GM18858 (cell line): ENCODE measurements around the gene MMD.
A peak's percentile ranks its signal among the peaks of the same experiment; 100 is the strongest.
"Not testable (repeated sequence)": the region's sequence is repeated elsewhere in the genome, so short reads cannot be mapped to it uniquely, and the experiment has no call there.

ENCODE experiments used
- ATAC-seq: cut with Tn5 transposase; IDR thresholded peaks from one replicate; pipeline ENCODE4 v1.9.1; 2021; ENCODE audit not compliant: unreplicated experiment

MMD gene

DNA sequence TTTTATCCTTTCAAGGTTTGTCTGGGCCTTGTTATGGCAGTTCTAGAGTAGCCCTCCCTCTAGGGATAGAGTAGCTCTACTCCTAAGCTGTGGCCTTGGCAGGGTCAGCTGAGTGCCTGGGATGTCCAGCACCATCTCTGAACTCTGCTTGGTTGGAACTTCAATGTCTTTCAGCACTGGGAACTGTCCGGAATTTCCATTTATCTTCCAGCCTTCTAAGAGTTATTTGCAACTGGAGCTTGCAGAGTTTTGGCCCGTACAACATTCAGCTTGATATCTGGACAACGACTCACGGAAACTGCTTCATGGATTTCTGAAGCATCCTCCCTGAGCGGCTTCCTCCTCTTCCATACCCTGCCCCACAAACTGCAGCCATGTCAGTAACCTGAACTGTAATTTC lies 22.9 kb downstream of the MMD start:
- no peak for ATAC-seq

DNA sequence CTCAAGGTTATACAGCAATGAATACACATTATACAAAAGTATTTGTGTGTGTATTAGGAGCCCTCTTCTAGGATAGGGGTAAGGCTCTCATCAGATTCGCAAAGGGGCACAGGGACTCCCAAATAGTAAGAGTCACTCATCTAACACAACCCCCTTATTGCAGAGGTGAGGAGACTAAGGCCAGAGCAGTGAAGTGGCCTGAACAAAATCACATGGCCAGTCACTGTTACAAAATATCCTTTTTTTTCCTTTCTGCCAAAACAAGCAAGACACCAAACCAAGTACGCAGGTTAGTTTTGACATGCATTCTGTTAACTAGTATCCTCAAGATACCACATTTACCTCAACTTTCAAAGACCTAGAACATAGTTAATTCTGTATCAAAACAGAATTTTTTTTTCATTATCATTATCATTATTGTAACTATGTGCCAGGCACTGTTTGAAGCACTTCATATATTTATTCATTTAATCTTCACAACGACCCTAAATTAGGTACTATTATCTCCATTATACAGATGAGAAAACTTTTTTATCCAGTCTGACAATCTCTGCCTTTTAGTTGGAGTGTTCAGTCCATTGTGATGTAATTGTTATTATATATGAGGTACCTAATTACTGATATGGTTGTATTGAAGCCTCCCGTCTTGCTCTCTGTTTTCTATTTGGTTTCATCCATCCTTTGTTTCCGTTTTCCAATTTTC lies 25.7 kb downstream of the MMD start:
- no peak for ATAC-seq

DNA sequence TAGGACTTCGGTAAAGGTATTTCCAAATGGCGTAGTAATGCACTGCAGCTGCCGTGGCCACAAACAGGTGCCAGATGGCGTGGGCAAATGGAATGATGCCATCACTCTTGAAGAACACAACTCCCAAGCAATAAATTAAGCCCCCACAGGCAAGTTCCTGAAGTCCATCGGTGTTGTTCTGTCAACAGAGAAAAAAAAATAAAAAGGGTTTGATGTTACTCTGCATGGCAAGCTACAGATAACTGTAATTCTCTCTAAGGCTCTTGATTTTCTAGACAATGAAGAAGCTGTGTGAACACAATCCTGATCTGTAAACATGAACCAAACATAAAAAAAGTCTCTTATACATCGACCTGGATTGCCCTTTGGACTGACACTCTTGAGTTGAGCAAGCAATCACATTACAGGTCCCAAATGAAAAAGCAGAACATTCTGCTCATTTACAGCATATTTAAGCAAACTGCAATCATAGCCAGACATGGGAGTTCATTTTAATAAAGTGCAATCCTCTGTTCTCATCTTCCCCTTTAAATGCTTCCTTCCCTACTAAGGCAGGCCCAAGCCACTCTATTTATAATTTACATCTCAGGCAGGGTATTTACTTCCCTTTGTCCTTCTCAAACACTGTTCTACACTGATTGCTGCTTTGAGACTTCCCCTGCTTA lies 27.1 kb downstream of the MMD start:
- ATAC-seq: no peak

DNA sequence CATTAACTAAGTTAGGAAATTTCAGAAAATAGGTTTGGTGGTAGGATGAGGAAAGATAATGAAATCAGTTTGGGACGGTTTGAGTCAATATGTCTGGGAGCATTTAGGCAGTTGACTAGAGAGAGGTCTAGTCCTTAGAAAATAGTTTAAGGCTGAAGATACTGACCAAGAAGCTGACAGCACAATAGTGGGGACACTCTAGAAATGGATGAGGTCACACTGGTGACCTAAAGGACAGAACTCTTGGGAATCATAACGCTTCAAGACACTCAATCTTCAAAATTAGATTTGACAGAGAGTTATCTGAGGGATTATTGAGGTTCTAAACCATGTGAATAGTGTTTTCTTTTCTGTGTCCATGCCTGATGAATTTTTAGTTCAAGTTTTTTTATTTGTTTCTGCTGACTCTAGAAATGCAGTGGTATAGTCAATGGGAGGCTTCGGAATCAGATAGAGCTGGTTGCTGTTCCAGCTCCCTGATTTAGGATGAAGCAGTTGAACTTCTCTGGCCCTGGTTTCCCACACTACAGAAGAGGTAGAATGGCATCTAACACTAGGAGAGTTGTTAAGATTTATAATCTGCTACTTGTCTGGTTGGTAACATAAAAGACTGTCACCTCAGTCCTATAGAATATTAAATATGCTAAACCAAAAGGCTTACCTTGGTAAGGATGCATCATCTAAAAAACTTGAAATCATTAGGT lies 29.7 kb downstream of the MMD start:
- ATAC-seq: no peak

DNA sequence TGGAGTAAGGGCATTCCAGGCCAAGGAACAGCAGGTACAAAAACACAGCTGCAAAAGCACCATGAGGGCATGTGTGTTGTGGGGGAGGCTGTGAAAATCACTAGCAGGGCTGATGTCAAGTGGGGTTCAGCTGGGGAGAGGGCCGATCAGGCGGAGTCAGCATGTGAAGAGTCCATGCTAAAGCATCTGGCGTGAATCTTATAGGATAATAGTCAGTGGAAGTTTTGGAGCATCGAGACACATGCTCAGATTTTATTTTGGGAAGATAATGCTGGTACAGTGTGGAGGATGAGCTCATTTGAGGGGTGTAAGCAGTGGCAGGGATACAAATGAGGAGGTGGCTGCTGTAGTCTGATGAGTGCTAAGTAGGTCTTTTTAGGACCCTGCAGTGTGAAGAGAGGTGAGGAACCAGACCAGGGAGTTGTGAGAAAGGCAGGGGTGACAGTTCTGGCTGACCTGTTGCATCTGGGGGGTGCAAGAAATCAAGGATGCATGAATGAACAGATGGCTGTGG lies 30.3 kb downstream of the MMD start:
- ATAC-seq: no peak

DNA sequence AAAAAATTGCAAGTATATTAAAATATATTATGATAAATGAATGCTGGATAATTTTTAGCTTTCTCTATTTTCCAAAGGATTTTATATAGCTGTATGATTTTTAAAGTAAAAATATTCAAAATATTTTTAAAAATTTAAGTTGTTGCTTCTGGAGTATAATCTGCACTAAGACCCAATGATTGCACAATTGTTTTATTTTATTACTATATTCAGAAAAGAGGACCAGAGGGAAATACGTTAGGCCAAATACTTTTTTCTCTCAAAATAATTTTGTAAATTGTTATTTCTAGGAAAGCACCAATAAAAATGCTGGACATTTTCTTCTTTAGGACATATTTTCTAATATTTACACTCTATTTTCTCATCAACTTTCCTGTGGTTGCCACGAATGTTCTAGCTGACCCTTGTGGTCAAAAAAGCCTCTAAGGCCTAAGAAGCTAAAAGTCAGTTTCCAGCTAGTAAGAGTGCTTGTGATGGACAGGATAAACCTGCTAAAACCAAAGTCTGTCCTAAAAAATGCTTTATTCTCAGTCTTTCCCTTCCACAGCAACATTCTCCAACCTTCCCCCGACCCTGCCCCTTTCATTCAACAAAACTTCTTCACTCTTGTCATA lies 31.2 kb downstream of the MMD start:
- no peak for ATAC-seq

DNA sequence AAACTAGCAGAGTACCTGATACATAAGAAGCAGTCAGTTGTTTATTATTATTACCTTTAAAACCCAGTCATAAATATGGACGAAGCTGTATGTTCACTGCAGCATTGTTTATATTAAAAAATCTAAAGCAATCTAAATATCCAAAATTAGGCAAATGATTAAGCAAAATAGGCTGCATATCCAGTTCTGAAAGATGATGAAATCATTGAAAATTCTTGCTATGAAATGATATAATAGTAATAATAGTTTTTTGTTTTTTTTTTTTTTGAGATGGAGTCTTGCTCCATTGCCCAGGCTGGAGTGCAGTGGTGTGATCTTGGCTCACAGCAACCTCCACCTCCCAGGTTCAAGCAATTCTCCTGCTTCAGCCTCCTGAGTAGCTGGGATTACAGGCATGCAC lies 31.9 kb downstream of the MMD start:
- not testable (repeated sequence) for ATAC-seq

DNA sequence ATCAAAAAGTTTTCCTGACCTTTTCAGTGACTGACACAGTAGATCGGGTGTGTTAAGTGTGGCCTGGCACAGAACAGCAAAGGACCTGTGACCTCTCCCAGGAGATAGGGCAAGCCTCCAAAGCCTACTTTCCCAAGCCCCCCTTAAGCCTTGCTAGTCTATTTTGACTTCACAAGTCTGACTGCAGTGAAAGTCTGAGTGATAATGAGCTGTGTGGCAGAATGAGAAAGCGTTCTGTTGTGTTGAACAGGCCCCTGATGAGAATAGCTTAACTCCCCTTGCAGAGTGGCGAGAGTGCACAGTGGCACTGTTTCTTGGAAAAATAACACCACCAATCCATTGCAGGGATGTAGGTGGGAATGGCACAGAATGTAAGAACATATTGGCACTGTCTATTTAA lies 32.8 kb downstream of the MMD start:
- no peak for ATAC-seq

DNA sequence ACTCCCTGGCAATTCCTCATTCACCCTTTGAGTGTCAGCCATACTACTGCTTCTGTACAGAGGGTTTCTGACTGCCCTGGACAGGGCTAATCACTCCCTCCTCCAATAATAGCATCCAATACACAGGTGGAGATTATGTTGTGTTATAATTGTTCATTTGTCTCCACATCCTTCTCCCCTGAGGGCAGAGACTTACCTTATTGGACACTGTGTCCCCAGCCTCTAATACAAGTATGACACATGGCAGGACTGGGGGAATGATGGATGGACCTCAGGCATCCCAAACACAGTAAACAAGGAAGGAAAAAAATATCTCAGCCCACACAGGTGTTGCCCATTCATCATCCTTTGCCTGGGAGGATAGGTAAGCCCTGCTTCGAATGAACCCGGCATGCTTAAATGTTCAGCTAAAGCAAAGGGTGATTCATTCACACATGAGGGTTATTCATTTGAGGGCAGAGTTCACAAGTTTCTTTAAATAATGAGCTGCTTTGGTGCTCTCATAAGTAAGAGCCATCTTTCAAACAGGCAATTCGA lies 34.8 kb downstream of the MMD start:
- no peak for ATAC-seq

DNA sequence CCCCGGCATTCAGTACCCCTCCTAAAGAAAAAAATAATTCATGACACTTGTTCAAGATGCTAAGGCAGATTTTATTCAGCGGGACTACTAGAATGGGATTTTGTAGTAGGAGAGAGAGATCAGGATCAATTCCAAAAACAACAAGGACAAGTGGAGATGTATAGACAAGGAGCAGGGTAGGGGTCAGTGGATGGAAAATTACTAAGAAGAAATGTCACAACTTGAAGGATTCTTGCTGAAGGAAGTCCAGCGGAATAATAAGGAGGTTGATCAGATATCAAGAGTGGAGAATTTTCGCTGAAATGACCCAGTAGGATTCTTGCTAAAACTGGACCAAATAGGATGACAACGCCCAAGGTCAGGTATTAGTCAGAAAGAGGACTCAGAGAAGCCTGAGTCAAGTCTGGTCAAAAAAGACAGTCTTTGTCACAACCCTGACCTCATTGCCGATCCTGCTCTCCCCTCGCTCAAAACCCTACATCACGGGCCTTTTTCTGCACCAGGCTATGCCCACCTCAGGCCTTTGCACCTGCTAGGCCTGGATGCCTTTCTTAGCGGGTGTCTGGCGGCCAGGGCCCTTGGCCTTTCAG lies 36.9 kb downstream of the MMD start:
- ATAC-seq: no peak

DNA sequence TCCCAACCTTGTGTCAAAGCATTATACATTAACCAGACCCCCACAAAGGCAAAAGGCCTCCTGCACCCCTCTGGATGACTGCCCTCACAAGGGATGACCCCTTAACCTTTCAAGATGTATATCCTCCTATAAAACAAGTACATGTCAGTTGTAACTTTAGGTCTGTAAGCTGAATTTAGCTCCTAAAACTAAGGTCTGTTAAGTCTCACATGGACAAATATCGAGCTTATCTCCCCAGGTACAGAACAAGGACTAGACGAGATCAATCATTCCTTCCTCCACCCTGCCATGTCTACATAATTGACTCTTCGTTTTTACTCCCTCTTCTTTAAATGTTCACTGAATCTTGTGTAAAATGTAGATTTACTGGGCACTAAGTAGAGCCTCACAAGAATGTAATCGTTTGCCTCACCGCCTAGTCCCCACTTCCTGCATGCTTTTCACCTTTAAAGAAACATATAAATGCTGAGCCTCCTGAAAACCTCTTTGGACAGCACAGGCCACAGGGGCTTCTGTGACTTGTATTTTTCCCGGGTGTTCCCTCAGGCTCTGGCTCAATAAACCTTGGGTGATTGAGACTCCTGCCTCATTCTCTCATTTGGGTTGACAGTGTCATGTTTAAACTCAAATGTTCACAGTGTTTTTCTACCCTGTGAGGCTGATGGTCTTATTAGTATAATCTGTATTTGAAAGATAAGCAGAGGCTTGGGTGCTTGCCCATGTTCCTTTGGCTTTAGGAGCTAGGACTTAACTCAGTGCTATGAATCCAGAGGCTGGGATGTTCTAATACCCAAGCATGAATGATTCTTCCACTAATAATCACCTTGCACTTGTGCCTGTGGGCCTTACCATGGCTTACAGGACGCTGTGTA lies 37.6 kb downstream of the MMD start:
- ATAC-seq: no peak

DNA sequence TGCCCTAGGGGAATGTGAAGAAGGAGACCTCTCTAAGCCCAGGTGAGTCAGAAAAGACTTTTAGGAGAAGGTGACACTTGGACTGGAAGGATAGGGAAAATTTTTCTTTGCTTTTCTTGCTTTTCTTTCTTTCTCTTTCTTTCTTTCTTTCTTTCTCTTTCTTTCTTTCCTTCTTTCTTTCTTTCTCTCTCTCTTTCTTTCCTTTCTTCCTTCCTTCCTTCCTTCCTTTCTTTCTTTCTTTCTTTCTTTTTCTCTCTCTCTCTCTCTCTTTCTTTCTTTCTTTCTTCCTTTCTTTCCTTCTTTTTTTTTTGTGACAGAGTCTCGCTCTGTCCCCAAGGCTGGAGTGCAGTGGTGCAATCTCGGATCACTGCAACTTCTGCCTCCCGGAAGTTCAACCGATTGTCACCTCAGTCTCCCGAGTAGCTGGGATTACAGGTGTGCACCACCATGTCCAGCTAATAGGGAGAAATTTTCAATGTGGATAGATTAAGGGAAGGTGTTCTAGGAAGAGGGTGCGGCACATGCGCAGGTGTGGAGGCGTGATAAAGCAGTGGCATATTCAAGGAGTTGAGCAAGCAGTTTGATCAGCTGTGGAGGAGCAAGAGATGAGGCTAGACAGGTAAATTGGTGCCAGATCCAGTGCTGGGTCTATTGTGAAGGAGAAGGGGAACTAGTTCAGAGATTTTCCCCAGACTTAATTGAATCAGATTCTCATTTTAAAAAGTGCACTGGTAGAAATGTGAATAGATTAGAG lies 40.4 kb downstream of the MMD start:
- no peak for ATAC-seq

DNA sequence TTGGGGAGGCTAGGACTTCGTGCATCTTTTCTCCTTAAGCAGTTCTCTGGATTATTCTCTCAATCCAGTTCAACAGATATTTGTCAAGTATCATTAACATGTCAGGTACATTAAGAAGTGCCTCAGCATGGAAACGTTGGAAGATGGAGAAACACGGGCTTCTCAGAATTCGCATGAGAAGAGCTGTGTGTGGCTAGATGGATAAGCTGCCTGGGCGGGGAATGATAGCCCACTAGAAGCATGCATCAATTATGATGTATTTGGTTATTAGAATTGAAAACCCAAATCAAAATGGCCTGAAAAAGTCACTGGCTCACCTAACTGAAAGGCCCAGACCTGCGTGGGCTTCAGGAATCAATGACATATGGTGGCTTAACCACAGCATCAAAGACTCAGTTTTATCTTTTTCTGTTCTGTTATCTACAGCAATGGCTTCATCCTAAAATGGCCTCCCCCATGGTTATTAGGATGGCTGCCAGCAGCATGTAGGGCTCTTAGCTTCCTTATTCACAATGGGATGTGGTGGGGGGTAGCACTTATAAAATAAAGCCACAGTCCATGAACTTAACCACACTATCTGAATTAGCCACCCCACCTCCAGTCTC lies 43.9 kb downstream of the MMD start:
- ATAC-seq: no peak

DNA sequence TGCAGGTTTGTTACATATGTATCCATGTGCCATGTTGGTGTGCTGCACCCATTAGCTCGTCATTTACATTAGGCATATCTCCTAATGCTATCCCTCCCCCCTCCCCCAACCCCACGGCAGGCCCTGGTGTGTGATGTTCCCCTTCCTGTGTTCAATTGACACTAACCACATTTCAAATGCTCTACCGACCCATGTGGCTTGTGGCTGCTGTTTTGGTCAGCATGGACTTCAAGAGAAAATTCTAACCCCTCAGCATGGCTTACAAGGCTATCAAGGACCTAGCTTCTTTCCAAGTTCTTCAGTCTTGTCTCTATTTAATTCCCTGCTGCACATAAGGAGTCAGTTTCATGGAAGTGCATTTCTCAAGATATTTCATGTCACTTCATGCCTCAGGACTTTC lies 52.9 kb downstream of the MMD start:
- ATAC-seq: no peak

DNA sequence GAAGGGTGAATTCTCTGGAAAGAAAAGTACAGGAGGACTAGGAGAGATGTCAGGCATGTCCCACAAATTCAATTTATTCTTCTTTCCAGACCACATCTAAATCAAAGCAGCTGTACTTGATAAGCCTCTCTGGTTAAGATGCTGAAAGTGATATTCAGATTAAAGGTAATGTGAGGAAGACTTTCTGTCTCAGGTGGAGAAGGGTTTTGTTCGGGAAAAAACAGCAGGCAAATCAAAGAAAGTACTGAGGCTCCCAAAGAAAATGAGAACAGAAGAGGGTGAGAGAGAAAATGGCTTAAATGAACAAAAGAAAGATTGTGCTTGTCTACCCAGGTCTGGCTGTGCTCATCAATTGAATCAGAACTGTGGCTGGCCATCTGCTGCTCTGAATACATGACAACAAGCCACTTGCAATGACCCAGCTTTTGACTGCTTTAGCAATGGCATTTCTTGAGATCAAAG lies 55.6 kb downstream of the MMD start:
- no peak for ATAC-seq

DNA sequence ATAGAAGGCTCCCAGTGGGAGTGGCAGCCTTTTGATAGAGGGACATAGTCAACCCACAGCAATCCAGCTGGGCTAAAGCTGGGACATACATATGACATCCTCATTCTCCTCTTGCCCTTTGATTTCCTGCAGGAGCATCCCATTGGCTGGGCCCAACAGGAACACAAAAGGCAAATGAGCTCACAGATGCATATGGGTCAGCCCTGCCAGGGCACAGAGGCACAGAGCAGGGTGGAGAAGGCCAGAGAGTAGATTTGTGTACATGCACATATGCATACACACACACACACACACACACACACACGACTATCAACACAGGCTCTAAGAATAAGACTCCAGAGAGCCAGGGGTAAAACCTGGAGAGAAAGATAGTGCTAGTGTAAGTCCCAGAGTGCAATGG lies 58.6 kb downstream of the MMD start:
- no peak for ATAC-seq

DNA sequence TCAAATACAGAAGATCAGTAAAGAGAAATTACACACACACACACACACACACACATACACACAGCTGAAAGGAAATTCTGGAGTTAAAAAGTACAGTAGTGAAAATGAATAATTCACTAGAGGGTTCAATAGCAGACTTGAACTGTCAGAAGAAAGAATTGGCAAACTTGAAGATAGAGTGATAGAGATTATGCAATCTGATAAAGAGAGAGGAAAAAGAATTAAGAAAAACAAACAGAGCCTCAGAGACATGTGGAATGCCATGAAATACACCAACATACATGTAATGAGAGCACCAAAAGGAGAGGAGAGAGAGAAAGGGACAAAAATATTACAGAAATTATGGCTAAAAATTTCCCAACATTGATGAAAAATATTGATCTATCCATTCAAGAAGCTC lies 60.7 kb downstream of the MMD start:
- ATAC-seq: no peak

DNA sequence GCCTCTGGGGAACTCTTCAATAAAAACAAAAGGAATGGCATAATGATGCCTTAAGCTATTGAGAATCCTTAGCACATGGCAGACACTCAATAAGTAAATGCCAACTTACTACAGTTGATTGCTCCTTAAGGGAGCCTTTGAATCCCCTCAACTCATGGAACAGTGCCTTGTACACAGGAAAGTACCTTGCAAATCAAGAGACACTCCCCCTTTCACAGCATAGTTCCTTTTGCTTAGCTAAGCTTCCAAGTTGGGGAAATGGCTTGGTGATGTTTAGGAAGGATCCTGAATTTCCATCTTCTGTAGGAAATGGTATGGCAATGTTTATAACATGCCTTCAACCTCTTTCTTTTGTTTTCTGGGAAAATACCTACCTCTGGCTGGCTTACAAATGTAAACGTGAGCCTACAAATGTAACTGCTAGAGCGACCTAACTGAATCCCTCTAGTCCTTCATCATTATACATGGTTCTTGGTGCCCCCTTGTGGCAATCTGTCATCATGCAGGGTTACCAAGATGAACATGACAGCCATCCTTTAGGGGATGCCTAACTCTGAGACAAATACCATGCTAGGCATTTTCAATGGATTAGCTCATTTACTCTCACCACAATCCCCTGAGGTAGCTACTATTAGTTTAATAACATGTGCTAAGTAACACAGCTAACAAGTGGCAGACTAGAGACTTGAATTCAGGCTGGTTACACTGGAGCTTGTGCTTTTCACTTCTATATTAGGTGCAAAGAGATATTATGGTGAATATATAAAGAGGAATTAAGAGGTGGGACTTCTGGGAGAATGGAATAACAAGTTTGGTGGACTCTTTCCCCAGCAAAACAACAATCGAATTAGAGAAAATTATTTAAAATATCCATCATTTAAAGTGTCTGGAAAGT lies 65.0 kb downstream of the MMD start:
- ATAC-seq: peak; percentile 90
